KMS-11 (cell line): ENCODE data around the gene ZNF107.

Source experiments
- H2AFZ ChIP-seq: fragments of 200-600 bp; sonication (generic); 2 replicates; pipeline ENCODE4 v1.6.1; 2016; ENCODE audit warnings: antibody characterized with exemption, mixed run types, low read depth
- H3K27ac ChIP-seq: fragments of 200-600 bp; sonication (generic); 2 replicates; pipeline ENCODE4 v1.6.1; 2016; ENCODE audit warnings: mild to moderate bottlenecking, mixed run types
- H3K27me3 ChIP-seq: fragments of 200-600 bp; sonication (generic); 2 replicates; pipeline ENCODE4 v1.6.1; 2017; ENCODE audit warnings: mild to moderate bottlenecking, low read depth, mixed run types, moderate library complexity; ENCODE audit not compliant: insufficient read depth
- H3K36me3 ChIP-seq: fragments of 200-600 bp; sonication (generic); 2 replicates; pipeline ENCODE4 v1.6.1; 2017; ENCODE audit warnings: mild to moderate bottlenecking, mixed run types; ENCODE audit not compliant: insufficient read depth
- H3K4me1 ChIP-seq: fragments of 200-600 bp; sonication (generic); 2 replicates; pipeline ENCODE4 v1.6.1; 2016; ENCODE audit warnings: mild to moderate bottlenecking, low read depth, mixed run types; ENCODE audit not compliant: poor library complexity, severe bottlenecking
- H3K4me2 ChIP-seq: fragments of 200-600 bp; sonication (generic); 2 replicates; pipeline ENCODE4 v1.7.0; 2016; ENCODE audit warnings: mild to moderate bottlenecking, mixed run types
- H3K4me3 ChIP-seq: fragments of 200-600 bp; sonication (generic); IDR thresholded peaks from 2 replicates; pipeline ENCODE4 v1.6.1; 2017; ENCODE audit warnings: low read depth, low read length, mixed read lengths; ENCODE audit not compliant: insufficient read depth
- H3K79me2 ChIP-seq: fragments of 200-600 bp; sonication (generic); 2 replicates; pipeline ENCODE4 v1.6.1; 2016; ENCODE audit warnings: low read depth, mixed run types; ENCODE audit not compliant: insufficient read depth
- H3K9ac ChIP-seq: fragments of 200-600 bp; sonication (generic); 2 replicates; pipeline ENCODE4 v1.6.1; 2016; ENCODE audit warnings: mild to moderate bottlenecking, mixed run types
- H4K20me1 ChIP-seq: fragments of 200-600 bp; sonication (generic); 2 replicates; pipeline ENCODE4 v1.6.1; 2016; ENCODE audit warnings: mild to moderate bottlenecking, mixed run types; ENCODE audit not compliant: insufficient read depth
- TF ChIP-seq, protein P1 (sequence below): fragments of 200-600 bp; sonication (generic); conservative IDR thresholded peaks from 2 replicates; pipeline ENCODE4 v1.6.1; 2017; ENCODE audit warnings: low read depth, mild to moderate bottlenecking, antibody characterized with exemption, low read length, moderate library complexity, mixed read lengths

Gene ZNF107

DNA sequence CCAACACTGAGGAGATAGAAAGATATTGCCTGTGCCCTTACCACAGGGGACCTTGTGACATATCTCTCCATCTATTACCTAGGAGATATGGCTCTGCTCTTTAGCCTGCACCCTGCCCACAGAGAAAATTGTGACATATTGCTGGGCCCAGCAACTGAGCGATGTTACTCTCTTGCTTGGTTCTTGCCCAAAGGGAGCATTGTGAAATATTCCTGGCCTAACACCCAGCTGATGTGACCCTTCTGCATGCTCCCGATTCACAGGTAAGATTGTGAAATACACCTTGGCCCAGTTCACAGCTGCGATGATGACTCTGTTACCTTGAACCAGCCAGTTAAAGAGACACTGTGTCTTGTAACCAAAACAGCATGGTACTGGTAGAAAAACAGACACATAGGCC, 37.2 kb upstream of the ZNF107 start:
- no peak overlapping the region for H3K4me2 ChIP-seq
- no peak overlapping the region for H2AFZ ChIP-seq
- no peaks in the 10 kb centered on the region for H3K79me2 ChIP-seq
- H3K36me3 ChIP-seq = no peaks in the 10 kb centered on the region
- H3K4me3 ChIP-seq = no peak overlapping the region
- H3K9ac ChIP-seq = no peak overlapping the region
- no peaks in the 10 kb centered on the region for H3K27me3 ChIP-seq
- H4K20me1 ChIP-seq = no peaks in the 10 kb centered on the region
- H3K4me1 ChIP-seq = no peaks in the 10 kb centered on the region
- TF ChIP-seq, protein P1, sequence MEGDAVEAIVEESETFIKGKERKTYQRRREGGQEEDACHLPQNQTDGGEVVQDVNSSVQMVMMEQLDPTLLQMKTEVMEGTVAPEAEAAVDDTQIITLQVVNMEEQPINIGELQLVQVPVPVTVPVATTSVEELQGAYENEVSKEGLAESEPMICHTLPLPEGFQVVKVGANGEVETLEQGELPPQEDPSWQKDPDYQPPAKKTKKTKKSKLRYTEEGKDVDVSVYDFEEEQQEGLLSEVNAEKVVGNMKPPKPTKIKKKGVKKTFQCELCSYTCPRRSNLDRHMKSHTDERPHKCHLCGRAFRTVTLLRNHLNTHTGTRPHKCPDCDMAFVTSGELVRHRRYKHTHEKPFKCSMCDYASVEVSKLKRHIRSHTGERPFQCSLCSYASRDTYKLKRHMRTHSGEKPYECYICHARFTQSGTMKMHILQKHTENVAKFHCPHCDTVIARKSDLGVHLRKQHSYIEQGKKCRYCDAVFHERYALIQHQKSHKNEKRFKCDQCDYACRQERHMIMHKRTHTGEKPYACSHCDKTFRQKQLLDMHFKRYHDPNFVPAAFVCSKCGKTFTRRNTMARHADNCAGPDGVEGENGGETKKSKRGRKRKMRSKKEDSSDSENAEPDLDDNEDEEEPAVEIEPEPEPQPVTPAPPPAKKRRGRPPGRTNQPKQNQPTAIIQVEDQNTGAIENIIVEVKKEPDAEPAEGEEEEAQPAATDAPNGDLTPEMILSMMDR = no peak
- no peak overlapping the region for H3K27ac ChIP-seq

DNA sequence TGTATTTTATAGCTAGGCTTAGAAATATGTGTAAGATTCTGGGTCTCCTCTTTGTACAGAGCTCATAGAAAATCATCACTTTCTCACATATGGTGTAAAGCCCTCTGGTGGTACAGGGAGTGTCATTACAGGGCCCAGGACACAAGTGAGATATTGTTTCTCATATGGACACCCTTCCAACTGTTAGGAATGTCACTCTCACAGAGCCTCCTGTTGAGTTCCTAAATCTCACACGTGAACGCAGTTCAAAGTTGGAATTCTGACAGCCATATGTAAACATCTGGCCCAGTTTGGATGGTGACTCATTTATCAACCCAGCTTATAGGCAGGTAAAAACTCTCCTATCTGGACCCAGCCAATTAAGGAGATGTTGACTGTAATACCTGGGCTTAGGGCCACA, 35.4 kb upstream of the ZNF107 start:
- no peak overlapping the region for H3K4me3 ChIP-seq
- no peak overlapping the region for H3K4me2 ChIP-seq
- no peaks in the 10 kb centered on the region for H3K36me3 ChIP-seq
- TF ChIP-seq, protein P1 = peak; percentile 48
- H3K27ac ChIP-seq = no peak overlapping the region
- no peaks in the 10 kb centered on the region for H4K20me1 ChIP-seq
- H3K79me2 ChIP-seq = no peaks in the 10 kb centered on the region
- no peaks in the 10 kb centered on the region for H3K4me1 ChIP-seq
- no peak overlapping the region for H2AFZ ChIP-seq
- no peak overlapping the region for H3K9ac ChIP-seq
- H3K27me3 ChIP-seq = no peaks in the 10 kb centered on the region

DNA sequence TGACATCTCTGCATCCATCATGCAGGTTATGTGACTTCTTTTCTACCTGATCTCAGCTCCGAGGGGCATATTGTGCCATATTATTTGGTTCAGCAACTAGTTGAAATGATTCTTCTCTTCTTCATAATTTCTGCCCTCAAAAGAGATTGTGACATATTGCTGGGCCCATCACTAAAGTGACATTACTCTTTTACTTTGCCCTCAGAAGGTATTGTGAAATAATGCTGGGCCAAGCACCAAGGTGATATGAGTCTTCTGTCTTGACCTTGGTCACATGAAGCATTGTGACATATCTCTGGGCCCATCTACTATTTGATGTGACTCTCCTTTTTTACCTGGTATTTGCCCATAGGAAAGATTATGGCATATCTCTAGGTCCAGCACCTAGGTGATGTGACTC, 33.9 kb upstream of the ZNF107 start:
- no peak overlapping the region for H3K27ac ChIP-seq
- H3K4me2 ChIP-seq = no peak overlapping the region
- H3K79me2 ChIP-seq = no peaks in the 10 kb centered on the region
- TF ChIP-seq, protein P1 = no peak
- H2AFZ ChIP-seq = no peak overlapping the region
- no peaks in the 10 kb centered on the region for H3K4me1 ChIP-seq
- H3K36me3 ChIP-seq = no peaks in the 10 kb centered on the region
- no peak overlapping the region for H3K9ac ChIP-seq
- H3K27me3 ChIP-seq = no peaks in the 10 kb centered on the region
- H3K4me3 ChIP-seq = no peak overlapping the region
- no peaks in the 10 kb centered on the region for H4K20me1 ChIP-seq

DNA sequence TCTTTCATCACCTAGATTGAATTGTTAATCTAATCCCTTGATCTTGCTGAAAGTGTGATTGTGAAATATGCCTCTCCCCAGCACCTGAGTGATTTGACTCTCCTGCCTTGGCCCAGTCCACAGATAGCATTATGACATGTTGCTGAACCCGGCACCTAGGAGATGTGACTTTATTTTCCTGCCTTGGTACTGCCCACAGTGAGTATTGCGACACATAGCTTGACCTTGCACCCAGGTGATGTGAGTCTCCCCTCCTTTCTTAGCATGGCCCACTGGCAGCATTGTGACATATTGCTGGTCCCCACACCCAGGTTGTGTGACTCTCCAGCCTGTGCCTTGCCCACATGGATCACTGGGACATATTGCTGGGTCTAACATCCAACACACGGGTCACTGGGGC, 32.5 kb upstream of the ZNF107 start:
- Histone ChIP-seq H3K4me3 (no peak overlapping the region), H3K4me1 (no peaks in the 10 kb centered on the region), H3K27ac (no peak overlapping the region), H4K20me1 (no peaks in the 10 kb centered on the region), H3K9ac (no peak overlapping the region), H3K79me2 (no peaks in the 10 kb centered on the region), H3K27me3 (no peaks in the 10 kb centered on the region), H2AFZ (no peak overlapping the region), H3K4me2 (no peak overlapping the region), H3K36me3 (no peaks in the 10 kb centered on the region)
- TF ChIP-seq, protein P1 = no peak
